ENCODE data around the gene KRT27. TPM values are rescaled to one million over a fixed set of nuclear protein-coding genes. Genes with fewer than 3 reads are reported as not detected.
A peak's percentile ranks its signal among the peaks of the same experiment; 100 is the strongest.

KRT27 gene
- total RNA-seq, 1 donor from 2014 or later, result not detected

GRCh38 chr17:40796846-40797245 lies 14.5 kb upstream of the KRT27 start:
- Mint-ChIP-seq H3K4me3 (no peak overlapping the region), H3K27me3 (peaks cover 26% of the 10 kb centered on the region), H3K27ac (no peak overlapping the region), H3K4me1 (no peaks in the 10 kb centered on the region), H3K36me3 (ENCODE audit: low read depth) (no peaks in the 10 kb centered on the region), H3K9me3 (no peaks in the 10 kb centered on the region)
- intact Hi-C loops (cut with micrococcal nuclease), result no loop called here
- no peak for DNase-seq

- Mint-ChIP-seq H3K27ac (no peak overlapping the region), H3K9me3 (no peaks in the 10 kb centered on the region), H3K27me3 (peaks cover 29% of the 10 kb centered on the region), H3K36me3 (ENCODE audit: low read depth) (no peaks in the 10 kb centered on the region), H3K4me1 (peaks cover 2% of the 10 kb centered on the region), H3K4me3 (no peak overlapping the region)
- no peak for DNase-seq
- intact Hi-C loops (cut with micrococcal nuclease), result no loop called here
Measured at GRCh38 chr17:40795019-40795667, 12.8 kb upstream of the KRT27 start.

GRCh38 chr17:40794466-40794865 lies 12.1 kb upstream of the KRT27 start:
- Mint-ChIP-seq H3K36me3 (ENCODE audit: low read depth) (no peaks in the 10 kb centered on the region), H3K4me1 (peaks cover 2% of the 10 kb centered on the region), H3K4me3 (no peak overlapping the region), H3K27me3 (peaks cover 28% of the 10 kb centered on the region), H3K9me3 (no peaks in the 10 kb centered on the region), H3K27ac (no peak overlapping the region)
- intact Hi-C loops (cut with micrococcal nuclease), result no loop called here
- DNase-seq, result no peak

GRCh38 chr17:40793832-40794231 lies 11.5 kb upstream of the KRT27 start:
- Mint-ChIP-seq H3K9me3 (no peaks in the 10 kb centered on the region), H3K36me3 (ENCODE audit: low read depth) (no peaks in the 10 kb centered on the region), H3K27me3 (peaks cover 28% of the 10 kb centered on the region), H3K27ac (no peak overlapping the region), H3K4me1 (peaks cover 2% of the 10 kb centered on the region), H3K4me3 (no peak overlapping the region)
- no peak for DNase-seq
- intact Hi-C loops (cut with micrococcal nuclease), result no loop called here

GRCh38 chr17:40791787-40792436 lies 9.6 kb upstream of the KRT27 start:
- Mint-ChIP-seq H3K27me3 (peaks cover 32% of the 10 kb centered on the region), H3K36me3 (ENCODE audit: low read depth) (no peaks in the 10 kb centered on the region), H3K9me3 (no peaks in the 10 kb centered on the region), H3K4me3 (no peak overlapping the region), H3K4me1 (peaks cover 2% of the 10 kb centered on the region), H3K27ac (no peak overlapping the region)
- DNase-seq, result no peak
- intact Hi-C loops (cut with micrococcal nuclease), result loop anchor here (1.0 kb wide), 1 partner anchor 172 kb away; no protein-coding TSS in a partner anchor

- Mint-ChIP-seq H3K9me3 (no peaks in the 10 kb centered on the region), H3K36me3 (ENCODE audit: low read depth) (no peaks in the 10 kb centered on the region), H3K4me1 (peaks cover 2% of the 10 kb centered on the region), H3K4me3 (no peak overlapping the region), H3K27me3 (peaks cover 28% of the 10 kb centered on the region), H3K27ac (no peak overlapping the region)
- intact Hi-C loops (cut with micrococcal nuclease), result loop anchor here (1.0 kb wide), 1 partner anchor 171 kb away; no protein-coding TSS in a partner anchor
- no peak for DNase-seq
Measured at GRCh38 chr17:40791111-40791510, 8.8 kb upstream of the KRT27 start.

GRCh38 chr17:40779181-40779909 lies 3.0 kb downstream of the KRT27 start:
- DNase-seq, result no peak
- intact Hi-C loops (cut with micrococcal nuclease), result no loop called here
- H3K36me3 Mint-ChIP-seq (ENCODE audit: low read depth), result no peaks in the 10 kb centered on the region
- H3K27me3 Mint-ChIP-seq, result peaks cover 51% of the 10 kb centered on the region
- no peaks in the 10 kb centered on the region for H3K4me1 Mint-ChIP-seq
- no peaks in the 10 kb centered on the region for H3K9me3 Mint-ChIP-seq
- H3K4me3 Mint-ChIP-seq, result peak overlapping the region; percentile 15
- no peak overlapping the region for H3K27ac Mint-ChIP-seq

- intact Hi-C loops (cut with micrococcal nuclease), result no loop called here
Measured at GRCh38 chr17:40778461-40778860, 3.9 kb downstream of the KRT27 start.

GRCh38 chr17:40777971-40778370 lies 4.4 kb downstream of the KRT27 start:
- DNase-seq, result no peak
- Mint-ChIP-seq H3K27ac (no peak overlapping the region), H3K27me3 (peaks cover 50% of the 10 kb centered on the region), H3K4me1 (no peaks in the 10 kb centered on the region), H3K36me3 (ENCODE audit: low read depth) (no peaks in the 10 kb centered on the region), H3K9me3 (no peaks in the 10 kb centered on the region), H3K4me3 (no peak overlapping the region)
- intact Hi-C loops (cut with micrococcal nuclease), result no loop called here

More at GRCh38 chr17:40778461-40778860, 3.9 kb downstream of the KRT27 start:
- no peaks in the 10 kb centered on the region for H3K36me3 Mint-ChIP-seq (ENCODE audit: low read depth)
- no peak for DNase-seq
- no peaks in the 10 kb centered on the region for H3K9me3 Mint-ChIP-seq
- no peak overlapping the region for H3K4me3 Mint-ChIP-seq
- no peaks in the 10 kb centered on the region for H3K4me1 Mint-ChIP-seq
- peaks cover 52% of the 10 kb centered on the region for H3K27me3 Mint-ChIP-seq
- no peak overlapping the region for H3K27ac Mint-ChIP-seq

- peaks cover 55% of the 10 kb centered on the region for H3K27me3 Mint-ChIP-seq
- no peak overlapping the region for H3K4me3 Mint-ChIP-seq
- H3K9me3 Mint-ChIP-seq, result no peaks in the 10 kb centered on the region
- H3K36me3 Mint-ChIP-seq (ENCODE audit: low read depth), result no peaks in the 10 kb centered on the region
- no peaks in the 10 kb centered on the region for H3K4me1 Mint-ChIP-seq
- H3K27ac Mint-ChIP-seq, result no peak overlapping the region
- intact Hi-C loops (cut with micrococcal nuclease), result no loop called here
- no peak for DNase-seq
Measured at GRCh38 chr17:40777459-40777858, 4.9 kb downstream of the KRT27 start.

GRCh38 chr17:40775945-40776344 lies 6.4 kb downstream of the KRT27 start:
- H3K9me3 Mint-ChIP-seq, result no peaks in the 10 kb centered on the region
- no peak overlapping the region for H3K4me3 Mint-ChIP-seq
- peaks cover 58% of the 10 kb centered on the region for H3K27me3 Mint-ChIP-seq
- no peak overlapping the region for H3K27ac Mint-ChIP-seq
- DNase-seq, result no peak
- intact Hi-C loops (cut with micrococcal nuclease), result no loop called here
- H3K36me3 Mint-ChIP-seq (ENCODE audit: low read depth), result no peaks in the 10 kb centered on the region
- H3K4me1 Mint-ChIP-seq, result no peaks in the 10 kb centered on the region

GRCh38 chr17:40772101-40772500 lies 10.2 kb downstream of the KRT27 start, which contains the start of gene KRT26:
TSS of gene KRT26 (minus strand) at chr17:40772201. CDS start at chr17:40772113, 88 bp downstream.
- peaks cover 46% of the 10 kb centered on the region for H3K27me3 Mint-ChIP-seq
- intact Hi-C loops (cut with micrococcal nuclease), result no loop called here
- no peaks in the 10 kb centered on the region for H3K9me3 Mint-ChIP-seq
- DNase-seq, result no peak
- no peaks in the 10 kb centered on the region for H3K36me3 Mint-ChIP-seq (ENCODE audit: low read depth)
- H3K4me1 Mint-ChIP-seq, result no peaks in the 10 kb centered on the region
- H3K4me3 Mint-ChIP-seq, result no peak within 1 kb of the TSS
- H3K27ac Mint-ChIP-seq, result no peak within 1 kb of the TSS

- H3K4me3 Mint-ChIP-seq, result no peak overlapping the region
- DNase-seq, result no peak
- no peak overlapping the region for H3K27ac Mint-ChIP-seq
- H3K36me3 Mint-ChIP-seq (ENCODE audit: low read depth), result no peaks in the 10 kb centered on the region
- no peaks in the 10 kb centered on the region for H3K4me1 Mint-ChIP-seq
- peaks cover 25% of the 10 kb centered on the region for H3K9me3 Mint-ChIP-seq
- intact Hi-C loops (cut with micrococcal nuclease), result no loop called here
- peaks cover 26% of the 10 kb centered on the region for H3K27me3 Mint-ChIP-seq
Measured at GRCh38 chr17:40765657-40766056, 16.7 kb downstream of the KRT27 start.

GRCh38 chr17:40763752-40764151 lies 18.6 kb downstream of the KRT27 start:
- no peak for DNase-seq
- intact Hi-C loops (cut with micrococcal nuclease), result no loop called here
- Mint-ChIP-seq H3K36me3 (ENCODE audit: low read depth) (no peaks in the 10 kb centered on the region), H3K27ac (no peak overlapping the region), H3K4me3 (no peak overlapping the region), H3K4me1 (no peaks in the 10 kb centered on the region), H3K27me3 (peaks cover 20% of the 10 kb centered on the region), H3K9me3 (peaks cover 34% of the 10 kb centered on the region)

Data from activated CD4-positive, alpha-beta T cell treated with anti-CD3 and anti-CD28 coated beads, Interleukin-2, amount 10 ng/mL, durations not matched to agents 24 days and 14 days (primary cell).